ENCODE results near the gene CD8B2.
"Not testable (repeated sequence)": the region's sequence is repeated elsewhere in the genome, so short reads cannot be mapped to it uniquely, and the experiment has no call there.

Gene CD8B2

GRCh38 chr2:106486551-106487385 lies at the start of gene CD8B2:
Gene CD8B2, plus strand, starts transcription at chr2:106487364. Its CDS starts 63 bp downstream, at chr2:106487427.
- POLR2A ChIA-PET; DNase-seq (ENCODE audit: extremely low spot score); CTCF ChIA-PET: not testable (repeated sequence)

GRCh38 chr2:106461882-106462281 lies 25.3 kb upstream of the CD8B2 start:
- DNase-seq (ENCODE audit: extremely low spot score); CTCF ChIA-PET; POLR2A ChIA-PET: not testable (repeated sequence)

GRCh38 chr2:106467516-106467915 lies 19.6 kb upstream of the CD8B2 start:
- POLR2A ChIA-PET; CTCF ChIA-PET; DNase-seq (ENCODE audit: extremely low spot score): not testable (repeated sequence)

GRCh38 chr2:106468107-106468506 lies 19.1 kb upstream of the CD8B2 start, which contains the start of gene RGPD3:
Gene RGPD3, minus strand, starts transcription at chr2:106468413. Its CDS starts 125 bp downstream, at chr2:106468288.
- DNase-seq (ENCODE audit: extremely low spot score); CTCF ChIA-PET; POLR2A ChIA-PET: not testable (repeated sequence)

GRCh38 chr2:106470658-106471057 lies 16.5 kb upstream of the CD8B2 start:
- peak; percentile 24 for TF ChIP-seq CTCF (IDR thresholded peaks at IDR 0.05; ENCODE audit: control extremely low read depth, extremely low read depth, low read depth, missing control alignments)
- POLR2A ChIA-PET; DNase-seq (ENCODE audit: extremely low spot score); CTCF ChIA-PET: not testable (repeated sequence)

GRCh38 chr2:106477647-106478046 lies 9.5 kb upstream of the CD8B2 start:
- POLR2A ChIA-PET; DNase-seq (ENCODE audit: extremely low spot score); CTCF ChIA-PET: not testable (repeated sequence)

GRCh38 chr2:106479563-106479962 lies 7.6 kb upstream of the CD8B2 start:
- DNase-seq (ENCODE audit: extremely low spot score); POLR2A ChIA-PET; CTCF ChIA-PET: not testable (repeated sequence)

- DNase-seq (ENCODE audit: extremely low spot score); CTCF ChIA-PET; POLR2A ChIA-PET: not testable (repeated sequence)
These were observed 425 bp downstream of the CD8B2 start for GRCh38 chr2:106487386-106488191.

- CTCF ChIA-PET; DNase-seq (ENCODE audit: extremely low spot score); POLR2A ChIA-PET: not testable (repeated sequence)
These were observed 2.5 kb downstream of the CD8B2 start for GRCh38 chr2:106489701-106490100.

- DNase-seq (ENCODE audit: extremely low spot score); POLR2A ChIA-PET; CTCF ChIA-PET: not testable (repeated sequence)
These were observed 5.2 kb downstream of the CD8B2 start for GRCh38 chr2:106492399-106492798.

- CTCF ChIA-PET; DNase-seq (ENCODE audit: extremely low spot score); POLR2A ChIA-PET: not testable (repeated sequence)
These were observed 5.7 kb downstream of the CD8B2 start for GRCh38 chr2:106492913-106493312.

- CTCF ChIA-PET; DNase-seq (ENCODE audit: extremely low spot score); POLR2A ChIA-PET: not testable (repeated sequence)
These were observed 11.4 kb downstream of the CD8B2 start for GRCh38 chr2:106498549-106498948.

GRCh38 chr2:106500350-106500749 lies 13.2 kb downstream of the CD8B2 start:
- DNase-seq (ENCODE audit: extremely low spot score); CTCF ChIA-PET: not testable (repeated sequence)

GRCh38 chr2:106502351-106502750 lies 15.2 kb downstream of the CD8B2 start:
- CTCF ChIA-PET; POLR2A ChIA-PET; DNase-seq (ENCODE audit: extremely low spot score): not testable (repeated sequence)

More at GRCh38 chr2:106500350-106500749, 13.2 kb downstream of the CD8B2 start:
- POLR2A ChIA-PET = not testable (repeated sequence)

- DNase-seq (ENCODE audit: extremely low spot score); POLR2A ChIA-PET; CTCF ChIA-PET: not testable (repeated sequence)
These were observed 17.0 kb downstream of the CD8B2 start for GRCh38 chr2:106504192-106504591.

- CTCF ChIA-PET; POLR2A ChIA-PET; DNase-seq (ENCODE audit: extremely low spot score): not testable (repeated sequence)
These were observed 17.6 kb downstream of the CD8B2 start for GRCh38 chr2:106504787-106505186.

- CTCF ChIA-PET; POLR2A ChIA-PET; DNase-seq (ENCODE audit: extremely low spot score): not testable (repeated sequence)
These were observed 19.0 kb downstream of the CD8B2 start for GRCh38 chr2:106506002-106506687.
